Ishikawa (cell line): ENCODE results near the gene FARS2.

Source experiments
- CEBPB ChIP-seq: IDR thresholded peaks from 2 replicates; pipeline ENCODE4 v1.6.1; 2012
- CREB1 ChIP-seq: IDR thresholded peaks from 2 replicates; pipeline ENCODE4 v1.6.1; 2012; ENCODE audit warnings: low read depth
- EGR1 ChIP-seq: IDR thresholded peaks from 2 replicates; pipeline ENCODE4 v1.6.1; 2012
- EP300 ChIP-seq: IDR thresholded peaks from 2 replicates; pipeline ENCODE4 v1.6.1; 2012; ENCODE audit warnings: borderline replicate concordance
- FOXM1 ChIP-seq: IDR thresholded peaks from 2 replicates; pipeline ENCODE4 v1.6.1; 2012; ENCODE audit warnings: low read depth, borderline replicate concordance
- MAX ChIP-seq: IDR thresholded peaks from 2 replicates; pipeline ENCODE4 v1.6.1; 2012
- NFIC ChIP-seq: IDR thresholded peaks from 2 replicates; pipeline ENCODE4 v1.6.1; 2012
- RAD21 ChIP-seq: IDR thresholded peaks from 2 replicates; pipeline ENCODE4 v1.6.1; 2012; ENCODE audit warnings: low read depth
- REST ChIP-seq: IDR thresholded peaks from 2 replicates; pipeline ENCODE4 v1.6.1; 2012; ENCODE audit warnings: low read depth, mild to moderate bottlenecking
- TAF1 ChIP-seq: IDR thresholded peaks from 2 replicates; pipeline ENCODE4 v1.6.1; 2012; ENCODE audit warnings: low read depth, mild to moderate bottlenecking
- TCF12 ChIP-seq: IDR thresholded peaks from 2 replicates; pipeline ENCODE4 v1.6.1; 2012; ENCODE audit warnings: low read depth
- TEAD4 ChIP-seq: IDR thresholded peaks from 2 replicates; pipeline ENCODE4 v1.6.1; 2012
- YY1 ChIP-seq: IDR thresholded peaks from 2 replicates; pipeline ENCODE4 v1.6.1; 2012; ENCODE audit warnings: low read depth
- ZBTB7A ChIP-seq: IDR thresholded peaks from 2 replicates; pipeline ENCODE4 v1.6.1; 2012; ENCODE audit warnings: low read depth

GRCh38 chr6:5435449-5435848 lies 174.1 kb downstream of the FARS2 start:
- TF ChIP-seq YY1: no peak
- no peak for TF ChIP-seq MAX
- TF ChIP-seq CEBPB: no peak
- TF ChIP-seq TCF12: no peak
- TF ChIP-seq NFIC: no peak
- no peak for TF ChIP-seq CREB1
- TF ChIP-seq FOXM1: no peak
- TF ChIP-seq RAD21: no peak
- no peak for TF ChIP-seq EGR1
- TF ChIP-seq ZBTB7A: no peak
- TF ChIP-seq TAF1: no peak
- TF ChIP-seq TEAD4: no peak
- TF ChIP-seq EP300: no peak
- no peak for TF ChIP-seq REST
